Measurements from ENCODE around the gene AOX1.
"Not testable (repeated sequence)": the region's sequence is repeated elsewhere in the genome, so short reads cannot be mapped to it uniquely, and the experiment has no call there.

Gene AOX1

DNA sequence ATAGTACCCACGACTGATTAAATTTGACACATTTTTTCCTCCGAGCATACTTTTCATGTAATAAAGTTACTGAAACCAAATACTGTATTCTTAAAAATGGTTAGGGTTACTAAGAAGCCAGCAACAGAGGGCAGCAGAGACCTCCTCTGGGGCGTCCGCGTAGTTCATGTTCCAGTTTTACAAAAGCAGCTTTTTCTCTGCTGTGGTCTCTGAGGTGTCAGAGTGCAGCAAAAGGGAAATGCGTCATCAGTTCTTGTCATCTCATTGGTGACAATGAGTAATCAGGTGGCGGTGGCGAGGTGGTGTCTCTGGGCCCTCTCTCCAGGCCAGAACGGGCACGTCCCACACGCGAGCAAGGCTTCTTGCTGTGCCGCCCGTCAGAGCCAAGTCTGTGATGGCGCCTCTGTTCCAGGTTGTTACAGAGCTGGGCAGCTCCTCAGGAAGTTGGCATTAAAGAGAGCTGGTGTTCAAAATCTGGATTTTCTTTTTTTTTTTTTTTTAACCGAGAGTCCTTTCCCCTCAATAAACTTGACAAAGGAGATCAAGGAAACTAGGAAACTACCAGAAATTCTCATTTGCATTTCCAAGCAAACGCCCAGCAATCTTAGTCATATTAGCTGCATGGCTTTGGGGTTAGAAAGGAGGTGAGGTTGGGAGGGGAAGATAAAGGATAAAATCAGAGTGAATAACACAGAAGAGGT, 127.3 kb downstream of the AOX1 start:
- H3K27ac ChIP-seq: peak overlapping the region; percentile 74
- TF ChIP-seq ZFX (IDR thresholded peaks at IDR 0.05; ENCODE audit: borderline replicate concordance): no peak
- TF ChIP-seq, protein P1, sequence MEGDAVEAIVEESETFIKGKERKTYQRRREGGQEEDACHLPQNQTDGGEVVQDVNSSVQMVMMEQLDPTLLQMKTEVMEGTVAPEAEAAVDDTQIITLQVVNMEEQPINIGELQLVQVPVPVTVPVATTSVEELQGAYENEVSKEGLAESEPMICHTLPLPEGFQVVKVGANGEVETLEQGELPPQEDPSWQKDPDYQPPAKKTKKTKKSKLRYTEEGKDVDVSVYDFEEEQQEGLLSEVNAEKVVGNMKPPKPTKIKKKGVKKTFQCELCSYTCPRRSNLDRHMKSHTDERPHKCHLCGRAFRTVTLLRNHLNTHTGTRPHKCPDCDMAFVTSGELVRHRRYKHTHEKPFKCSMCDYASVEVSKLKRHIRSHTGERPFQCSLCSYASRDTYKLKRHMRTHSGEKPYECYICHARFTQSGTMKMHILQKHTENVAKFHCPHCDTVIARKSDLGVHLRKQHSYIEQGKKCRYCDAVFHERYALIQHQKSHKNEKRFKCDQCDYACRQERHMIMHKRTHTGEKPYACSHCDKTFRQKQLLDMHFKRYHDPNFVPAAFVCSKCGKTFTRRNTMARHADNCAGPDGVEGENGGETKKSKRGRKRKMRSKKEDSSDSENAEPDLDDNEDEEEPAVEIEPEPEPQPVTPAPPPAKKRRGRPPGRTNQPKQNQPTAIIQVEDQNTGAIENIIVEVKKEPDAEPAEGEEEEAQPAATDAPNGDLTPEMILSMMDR (IDR thresholded peaks at IDR 0.05): peak; percentile 92

- peak overlapping the region; percentile 74 for H3K27ac ChIP-seq
- TF ChIP-seq ZFX (IDR thresholded peaks at IDR 0.05; ENCODE audit: borderline replicate concordance): no peak
- TF ChIP-seq, protein P1 (IDR thresholded peaks at IDR 0.05): no peak
Measured at GRCh38 chr2:200713704-200714064, 127.9 kb downstream of the AOX1 start.

DNA sequence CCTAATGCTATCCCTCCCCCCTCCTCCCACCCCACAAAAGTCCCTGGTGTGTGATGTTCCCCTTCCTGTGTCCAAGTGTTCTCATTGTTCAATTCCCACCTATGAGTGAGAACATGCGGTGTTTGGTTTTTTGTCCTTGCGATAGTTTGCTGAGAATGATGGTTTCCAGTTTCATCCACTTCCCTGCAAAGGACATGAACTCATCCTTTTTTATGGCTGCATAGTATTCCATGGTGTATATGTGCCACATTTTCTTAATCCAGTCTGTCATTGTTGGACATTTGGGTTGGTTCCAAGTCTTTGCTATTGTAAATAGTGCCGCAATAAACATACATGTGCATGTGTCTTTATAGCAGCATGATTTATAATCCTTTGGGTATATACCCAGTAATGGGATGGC, 129.2 kb downstream of the AOX1 start:
- H3K27ac ChIP-seq: not testable (repeated sequence)

GRCh38 chr2:200716386-200716785, 130.6 kb downstream of the AOX1 start:
- H3K27ac ChIP-seq: no peak overlapping the region
- TF ChIP-seq, protein P1 (IDR thresholded peaks at IDR 0.05): no peak
- TF ChIP-seq ZFX (IDR thresholded peaks at IDR 0.05; ENCODE audit: borderline replicate concordance): no peak
